HG02571 (cell line): ENCODE results near the gene DNAAF5.
"Not testable (repeated sequence)": the region's sequence is repeated elsewhere in the genome, so short reads cannot be mapped to it uniquely, and the experiment has no call there.

Experiments used
- ATAC-seq: cut with Tn5 transposase; IDR thresholded peaks from one replicate; pipeline ENCODE4 v1.9.1; 2021; ENCODE audit warnings: mild to moderate bottlenecking, moderate library complexity; ENCODE audit not compliant: unreplicated experiment

DNAAF5 gene

GRCh38 chr7:745431-746154 is 19.1 kb downstream of the DNAAF5 start:
- ATAC-seq: no peak

DNA sequence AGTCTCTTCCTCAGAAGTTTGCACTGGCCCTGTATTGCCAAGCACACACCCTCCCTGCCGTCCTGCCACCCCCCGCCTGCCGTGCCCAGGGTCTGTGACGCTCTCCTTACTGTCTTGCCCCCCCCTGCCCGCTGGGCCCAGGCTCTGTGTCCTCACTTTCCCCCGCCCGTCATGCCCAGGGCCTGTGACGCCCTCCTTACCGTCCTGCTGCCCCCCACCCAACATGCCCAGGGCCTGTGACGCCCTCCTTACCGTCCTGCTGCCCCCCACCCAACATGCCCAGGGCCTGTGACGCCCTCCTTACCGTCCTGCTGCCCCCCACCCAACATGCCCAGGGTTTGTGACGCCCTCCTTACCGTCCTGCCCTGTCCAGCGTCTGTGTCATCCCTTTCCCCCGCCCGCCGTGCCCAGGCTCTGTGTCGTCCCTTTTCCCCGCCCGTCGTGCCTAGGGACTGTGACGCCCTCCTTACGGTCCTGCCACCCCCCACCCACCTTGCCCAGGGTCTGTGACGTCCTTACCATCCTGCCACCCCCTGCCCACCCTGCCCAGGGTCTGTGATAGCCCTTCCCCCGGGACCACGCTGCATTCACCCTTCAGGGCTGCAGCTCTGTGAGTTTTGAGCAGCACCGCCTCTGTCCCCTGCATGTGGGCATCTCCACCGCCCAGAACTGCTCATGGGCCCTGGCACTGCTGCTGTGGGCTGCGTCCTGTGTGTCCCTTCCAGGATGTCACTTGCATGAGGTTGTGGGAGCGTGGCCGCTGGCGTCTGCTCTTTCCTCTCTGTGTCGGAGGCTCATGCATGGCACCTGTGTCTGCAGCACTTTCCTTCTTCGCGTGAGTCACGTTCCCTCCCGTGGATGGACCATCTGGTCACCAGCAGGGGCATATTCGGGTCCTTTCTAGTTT is 19.9 kb downstream of the DNAAF5 start:
- no peak for ATAC-seq

DNA sequence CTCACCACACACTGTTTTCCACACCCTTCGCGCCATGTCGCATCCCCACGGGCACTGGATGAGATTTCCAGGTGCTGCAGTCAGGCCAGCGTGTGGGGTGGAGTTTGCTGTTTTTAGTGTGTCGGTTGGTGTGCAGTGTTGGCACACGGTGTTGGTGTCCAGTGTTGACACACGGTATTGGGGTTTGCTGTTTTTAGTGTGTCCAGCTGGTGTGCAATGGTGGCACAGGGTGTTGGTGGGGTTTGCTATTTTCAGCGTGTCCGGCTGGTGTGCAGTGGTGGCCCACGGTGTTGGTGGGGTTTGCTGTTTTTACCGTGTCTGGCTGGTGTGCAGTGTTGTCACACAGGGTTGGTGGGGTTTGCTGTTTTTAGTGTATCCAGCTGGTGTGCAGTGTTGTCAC is 20.7 kb downstream of the DNAAF5 start:
- no peak for ATAC-seq

DNA sequence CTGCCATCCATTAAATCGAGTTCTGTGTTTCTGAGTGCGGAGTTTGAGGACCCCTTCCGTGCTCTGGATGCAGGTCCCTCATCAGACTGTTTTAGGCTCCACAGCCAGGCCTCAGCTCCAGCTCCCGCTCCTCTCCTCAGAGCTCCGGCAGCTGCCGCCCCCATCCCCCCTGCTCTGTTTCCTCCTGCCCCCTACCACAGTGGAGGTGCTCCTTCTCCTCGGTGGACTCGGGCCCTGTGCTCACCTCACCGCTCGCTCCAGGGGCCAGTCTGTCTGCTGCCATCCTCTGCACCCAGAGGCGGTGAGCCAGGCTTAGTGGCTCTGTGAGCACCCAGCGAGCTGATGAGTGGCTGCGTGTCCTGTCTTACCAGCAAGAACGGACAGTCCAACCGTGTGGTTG is 21.9 kb downstream of the DNAAF5 start:
- no peak for ATAC-seq

DNA sequence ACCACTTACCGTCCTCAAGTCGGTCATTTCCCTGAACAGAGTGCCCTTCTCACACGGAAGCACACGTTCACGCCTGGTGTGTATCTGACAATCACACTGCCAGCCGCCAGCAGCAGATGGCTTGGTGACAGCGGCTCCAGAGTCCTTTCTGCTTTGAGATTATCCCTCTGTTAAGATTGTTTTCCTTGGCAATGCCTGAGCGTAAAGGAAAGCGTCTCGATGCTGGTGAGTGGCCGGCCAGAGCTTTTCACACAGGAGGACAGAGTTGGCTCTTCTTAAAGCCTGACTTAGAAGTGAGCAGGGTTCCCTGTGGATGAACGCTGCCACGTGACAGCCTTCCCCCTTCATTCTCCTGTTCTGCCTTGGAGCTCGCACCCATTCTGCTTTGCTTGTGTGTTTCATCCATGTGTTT is 22.6 kb downstream of the DNAAF5 start:
- ATAC-seq: no peak

- no peak for ATAC-seq
Observed at GRCh38 chr7:750111-750905, 23.8 kb downstream of the DNAAF5 start.

DNA sequence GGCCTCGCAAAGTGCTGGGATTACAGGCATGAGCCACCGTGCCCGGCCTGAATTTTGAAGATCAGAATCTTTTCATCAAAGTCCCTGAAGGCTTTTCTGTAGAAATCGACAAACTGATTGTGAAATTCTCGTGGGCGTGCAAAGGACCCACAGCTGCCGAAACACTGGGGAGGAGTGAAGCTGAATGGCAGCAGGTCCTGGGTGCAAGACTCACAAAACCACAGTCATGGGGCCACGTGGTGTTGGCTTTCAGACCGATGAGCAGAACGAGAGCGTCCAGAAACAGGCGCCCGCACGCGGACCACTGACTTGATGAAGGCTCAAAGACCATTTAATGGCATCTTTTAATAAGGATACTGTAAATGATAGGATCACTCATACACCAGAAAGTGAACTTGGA is 25.3 kb downstream of the DNAAF5 start:
- no peak for ATAC-seq

GRCh38 chr7:752256-752655 is 25.8 kb downstream of the DNAAF5 start:
- ATAC-seq: not testable (repeated sequence)

- no peak for ATAC-seq
Observed at GRCh38 chr7:753190-753589, 26.7 kb downstream of the DNAAF5 start.

DNA sequence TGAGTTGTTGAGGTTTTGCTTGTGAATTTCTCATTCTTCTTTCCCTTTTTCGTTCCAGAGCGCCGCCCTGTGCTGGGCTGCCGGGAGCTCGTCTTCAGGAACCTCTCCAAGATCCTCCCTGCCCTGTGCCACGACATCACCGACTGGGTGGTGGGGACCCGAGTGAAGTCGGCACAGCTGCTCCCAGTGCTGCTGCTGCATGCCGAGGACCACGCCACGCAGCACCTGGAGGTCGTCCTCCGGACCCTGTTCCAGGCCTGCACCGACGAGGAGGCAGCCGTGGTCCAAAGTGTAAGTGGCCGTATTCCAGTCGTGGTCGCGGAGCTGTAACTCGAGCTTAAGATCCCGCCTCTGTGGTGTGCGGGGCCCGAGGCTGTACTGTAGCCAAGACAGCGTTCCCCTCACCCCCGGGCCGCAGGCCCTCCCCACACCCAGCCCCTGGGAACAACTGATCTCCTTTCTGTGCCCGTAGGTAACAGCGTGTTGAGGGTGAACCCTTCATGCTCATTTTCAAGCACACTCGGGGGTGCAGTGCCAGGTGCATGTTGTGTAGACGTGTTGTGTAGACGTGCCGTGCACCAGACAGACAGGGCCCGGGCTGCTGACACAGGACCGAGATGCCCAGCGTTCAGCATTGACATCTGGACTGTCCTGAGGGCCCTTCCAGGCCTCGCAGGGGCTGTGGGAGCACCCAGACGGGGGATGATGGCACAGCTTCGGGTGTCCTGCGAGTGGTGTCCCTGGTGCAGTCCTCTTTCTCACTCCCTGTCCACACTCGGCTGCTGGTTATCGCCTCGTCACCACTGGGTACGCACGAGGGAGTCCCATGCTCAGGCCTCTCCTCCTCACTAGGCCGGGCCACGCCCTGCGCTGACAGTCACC is 28.3 kb downstream of the DNAAF5 start:
- ATAC-seq: no peak

- ATAC-seq: no peak
Observed at GRCh38 chr7:755413-755805, 28.9 kb downstream of the DNAAF5 start.

GRCh38 chr7:756231-756927 is 29.9 kb downstream of the DNAAF5 start:
- ATAC-seq: no peak

DNA sequence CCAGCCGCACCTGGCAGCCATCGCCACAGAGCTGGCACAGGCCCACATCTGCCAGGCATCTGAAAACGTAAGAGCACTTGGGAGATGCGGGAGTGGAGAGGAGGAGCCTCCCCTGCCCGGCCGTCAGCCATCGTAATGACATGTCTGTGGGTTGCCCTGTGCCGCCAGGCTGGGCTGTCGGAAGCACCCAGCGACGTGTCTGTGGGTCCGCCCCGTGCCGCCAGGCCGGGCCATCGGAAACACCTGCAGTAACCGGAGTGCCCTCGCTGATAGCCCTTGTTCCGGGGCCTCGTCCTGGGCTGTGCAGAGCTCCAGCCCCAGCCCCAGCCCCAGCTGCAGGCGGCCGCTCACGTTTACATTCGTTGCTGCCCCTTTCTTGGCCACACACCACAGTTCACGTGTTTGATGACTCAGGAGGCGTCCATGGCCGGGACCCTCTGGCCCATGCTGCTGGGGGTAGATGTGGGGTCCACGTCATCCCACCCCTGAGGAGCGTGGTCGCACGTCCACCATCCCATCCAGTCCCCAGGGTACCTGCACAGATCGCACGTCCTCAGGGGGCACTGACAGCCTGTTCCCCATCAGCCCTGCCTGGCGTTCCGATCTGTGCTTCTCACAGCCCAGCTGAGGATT is 30.5 kb downstream of the DNAAF5 start:
- no peak for ATAC-seq

DNA sequence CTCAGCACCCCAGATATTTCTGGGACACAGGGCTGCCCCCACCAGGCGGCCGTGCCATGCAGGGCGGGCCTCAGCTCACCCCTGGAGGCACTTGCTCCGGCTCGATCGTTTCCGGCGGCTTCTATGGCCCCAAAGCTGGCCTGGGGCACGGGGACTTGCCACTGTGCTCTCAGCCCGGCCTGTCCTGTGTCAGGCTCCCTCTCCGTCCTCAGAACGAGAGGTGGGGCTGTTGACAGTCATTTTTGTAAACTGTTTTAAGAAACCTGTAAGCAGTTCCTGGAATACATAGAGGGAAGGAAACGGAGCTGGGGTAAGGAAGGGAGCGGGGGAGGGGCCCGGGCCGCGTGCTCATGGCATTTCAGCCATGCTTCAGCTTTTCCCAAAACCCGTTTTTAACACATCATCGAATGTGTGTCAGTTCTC is 31.3 kb downstream of the DNAAF5 start:
- ATAC-seq: no peak

- ATAC-seq: no peak
Observed at GRCh38 chr7:759569-759968, 33.1 kb downstream of the DNAAF5 start.

DNA sequence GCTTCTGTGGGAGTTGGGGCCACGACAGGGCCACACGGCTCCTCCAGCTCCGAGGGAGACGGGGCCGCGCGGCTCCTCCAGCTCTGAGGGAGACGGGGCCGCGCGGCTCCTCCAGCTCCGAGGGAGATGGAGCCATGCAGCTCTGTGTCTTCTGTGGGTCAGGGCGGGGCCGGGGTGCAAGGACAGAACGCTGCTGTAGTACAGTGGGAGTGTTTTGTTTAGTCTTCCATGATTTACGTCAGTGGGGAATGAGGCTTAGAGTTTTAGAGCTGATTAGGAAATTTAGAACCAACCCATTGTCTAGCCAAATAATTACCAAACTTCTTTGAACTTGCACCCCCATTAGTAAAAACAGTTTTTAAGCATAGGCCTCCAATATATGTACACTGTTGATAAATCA is 33.5 kb downstream of the DNAAF5 start:
- ATAC-seq: no peak

DNA sequence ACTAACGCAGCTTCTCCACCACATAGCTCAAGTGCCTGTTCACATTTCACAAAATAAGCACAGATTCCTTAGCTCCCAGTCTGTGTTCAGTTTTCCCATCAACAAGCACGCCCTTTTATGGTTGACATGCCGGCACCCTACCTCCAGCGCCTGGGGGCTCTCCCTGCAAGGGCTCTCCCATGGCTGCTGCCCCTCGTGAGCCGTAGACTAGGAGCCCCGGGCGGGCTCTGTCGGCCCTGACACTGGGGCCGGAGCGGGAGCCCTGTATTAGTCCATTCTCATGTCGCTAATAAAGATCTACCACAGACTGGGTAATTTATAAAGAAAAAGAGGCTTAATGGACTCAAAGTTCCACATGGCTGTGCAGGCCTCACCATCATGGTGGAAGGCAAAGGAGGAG is 34.6 kb downstream of the DNAAF5 start:
- no peak for ATAC-seq

DNA sequence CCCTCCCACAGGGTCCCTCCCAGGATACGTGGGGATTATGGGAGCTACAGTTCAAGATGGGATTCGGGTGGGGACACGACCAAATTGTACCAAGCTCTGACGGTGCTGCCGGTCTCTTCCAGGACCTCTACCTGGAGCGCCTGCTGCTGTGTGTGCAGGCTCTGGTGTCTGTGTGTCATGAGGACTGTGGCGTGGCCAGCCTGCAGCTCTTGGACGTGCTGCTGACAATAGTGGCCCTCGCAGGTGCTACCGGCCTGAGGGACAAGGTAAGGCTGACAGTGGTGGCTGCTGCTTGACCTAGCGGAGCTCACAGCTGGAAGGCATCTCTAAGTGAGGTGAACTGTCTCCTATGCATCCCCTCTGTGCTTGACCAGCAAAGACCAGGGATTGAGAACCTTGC is 35.1 kb downstream of the DNAAF5 start:
- no peak for ATAC-seq

- no peak for ATAC-seq
Observed at GRCh38 chr7:762885-763284, 36.4 kb downstream of the DNAAF5 start.
